K562 (cell line): ENCODE measurements around the gene MCOLN2. TPM values are rescaled to one million over a fixed set of nuclear protein-coding genes. Genes with fewer than 3 reads are reported as not detected.

Experiments used
- ARID3A ChIP-seq: IDR thresholded peaks from 2 replicates; pipeline ENCODE4 v1.6.1; 2012; ENCODE audit warnings: low read depth, low read length, improper control_type of control experiment, borderline replicate concordance
- CC2D1A ChIP-seq: fragments of 450-650 bp; IDR thresholded peaks from 2 replicates; pipeline ENCODE4 v1.6.1; 2017; ENCODE audit warnings: mild to moderate bottlenecking
- CEBPB ChIP-seq: fragments of 450-650 bp; IDR thresholded peaks from 2 replicates; pipeline ENCODE4 v1.6.1; 2016; ENCODE audit warnings: missing genetic modification characterization, missing compliant biosample characterization
- DPF2 ChIP-seq: fragments of 450-650 bp; IDR thresholded peaks from 2 replicates; pipeline ENCODE4 v1.6.1; 2016
- ELF2 ChIP-seq: fragments of 250-450 bp; sonication (Bioruptor Pico); IDR thresholded peaks from 2 replicates; pipeline ENCODE4 v1.5.0; 2021; ENCODE audit warnings: mild to moderate bottlenecking
- HDAC8 ChIP-seq: fragments of 450-650 bp; IDR thresholded peaks from 2 replicates; pipeline ENCODE4 v1.6.1; 2016; ENCODE audit warnings: mild to moderate bottlenecking, missing genetic modification characterization, moderate library complexity, missing compliant biosample characterization
- MYBL2 ChIP-seq, 2 experiments: fragments of 450-650 bp in 1 of 2; sonication (generic) in 1 of 2; formaldehyde crosslinking in 1 of 2; IDR thresholded peaks; 2 replicates each; pipeline versions ENCODE4 v1.6.1 to v1.8.1; 2017 to 2022; ENCODE audit warnings: borderline replicate concordance in 1 of 2, inconsistent platforms in 1 of 2, low read depth in 1 of 2, mild to moderate bottlenecking in 1 of 2, missing genetic modification reagents in 1 of 2, moderate library complexity in 1 of 2
- SMAD3 ChIP-seq: fragments of 450-650 bp; formaldehyde crosslinking; conservative IDR thresholded peaks from 2 replicates; pipeline ENCODE4 v1.4.0; 2020; ENCODE audit warnings: mild to moderate bottlenecking
- SPI1 ChIP-seq: IDR thresholded peaks from 2 replicates; pipeline ENCODE4 v1.6.1; 2011; ENCODE audit warnings: low read depth, low read length, control low read depth, borderline replicate concordance
- ZNF175 ChIP-seq: fragments of 200-800 bp; sonication (Bioruptor generic); IDR thresholded peaks from 2 replicates; pipeline ENCODE4 v1.6.1; 2016; ENCODE audit warnings: low read depth, mild to moderate bottlenecking, missing genetic modification characterization, missing compliant biosample characterization
- ZNF239 ChIP-seq: fragments of 250-450 bp; sonication (Bioruptor Pico); IDR thresholded peaks from 2 replicates; pipeline ENCODE4 v1.4.0; 2020; ENCODE audit warnings: mild to moderate bottlenecking
- ZNF592 ChIP-seq: fragments of 450-650 bp; IDR thresholded peaks from 2 replicates; pipeline ENCODE4 v1.6.1; 2017; ENCODE audit warnings: antibody characterized with exemption, mild to moderate bottlenecking
- polyA plus RNA-seq, 8 experiments: library from polyadenylated mRNA; depleted of rRNA in 4 of 8; stranded (reverse) in 5 of 8; unstranded in 3 of 8; fragments of >200 nt; fragmentation: Nextera tagmentation in 2 of 8; fragmentation: Illumina TruSeq in 1 of 8; extraction: Ambion mirVana in 2 of 8; extraction: Trizol in 1 of 8; gene quantifications; 2 replicates each; pipeline versions ENCODE4 v1.2.1 to v1.2.3, GENCODE V29; 2011 to 2014; ENCODE audit warnings: inconsistent platforms in 1 of 8, missing spikeins in 1 of 8
- total RNA-seq, 7 experiments: library from RNA; depleted of rRNA in 6 of 7; stranded (reverse); fragments of >200 nt in 6 of 7; fragmentation: Illumina TruSeq in 2 of 7; extraction: Trizol in 2 of 7; gene quantifications; 2 replicates each; pipeline versions ENCODE4 v1.2.1 to v1.2.3, GENCODE V29; 2011 to 2021; ENCODE audit warnings: low replicate concordance in 1 of 7
- TF ChIP-seq, protein P1 (sequence below): fragments of 450-650 bp; IDR thresholded peaks from 2 replicates; pipeline ENCODE4 v1.7.1; 2018; ENCODE audit warnings: mild to moderate bottlenecking, low read depth; ENCODE audit not compliant: partially characterized antibody
- TF ChIP-seq, protein P2 (sequence below): fragments of 450-650 bp; IDR thresholded peaks from 2 replicates; pipeline ENCODE4 v1.6.1; 2017; ENCODE audit warnings: mild to moderate bottlenecking, moderate library complexity
- TF ChIP-seq, protein P3 (sequence below): fragments of 450-650 bp; conservative IDR thresholded peaks from 2 replicates; pipeline ENCODE4 v1.6.1; 2016; ENCODE audit warnings: missing genetic modification characterization, low read depth, mild to moderate bottlenecking, missing compliant biosample characterization, moderate library complexity

MCOLN2 gene
- total and polyA plus RNA-seq, 9 of the 15 experiments (the other 6 are each of a cell fraction or from before 2014, with no cell fraction given) = 0.18 TPM; not detected in 8

DNA sequence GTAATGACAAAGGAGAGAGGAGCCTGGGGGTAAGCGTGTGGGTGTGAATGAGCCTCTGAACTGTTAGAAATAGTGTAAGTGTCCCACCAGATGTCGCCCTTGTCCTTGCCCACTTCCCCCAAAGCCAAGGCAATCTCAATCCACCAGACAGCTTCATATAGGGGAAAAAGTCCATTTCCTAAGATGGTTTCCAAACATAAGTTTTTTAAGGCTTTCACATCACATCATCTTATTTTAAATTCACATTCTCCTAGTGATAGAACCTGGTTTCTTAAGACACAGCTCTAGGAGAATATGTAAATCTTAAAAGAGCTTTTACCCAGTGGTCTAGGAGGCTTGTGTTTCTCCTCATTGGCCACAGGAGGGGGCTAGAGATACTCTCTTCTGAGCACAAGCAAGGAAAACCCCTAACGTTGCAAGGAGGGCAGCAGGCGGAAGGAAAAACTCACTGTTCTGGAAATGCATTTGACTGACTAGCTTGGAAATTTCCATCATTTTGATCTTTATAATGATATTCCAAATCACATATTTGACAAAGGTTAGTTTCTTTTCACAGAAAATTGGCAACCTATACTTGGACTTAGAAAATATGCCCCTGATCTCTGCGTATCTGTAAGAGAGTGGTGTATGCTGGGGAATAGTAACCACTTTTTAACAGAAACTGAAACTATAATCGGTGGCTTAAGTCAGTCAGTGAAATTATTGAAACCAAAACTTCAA lies 52.0 kb downstream of the MCOLN2 start (continued):
- 0 out of 2 replicates have a peak, but pooled peaks have one; percentile 40 for TF ChIP-seq ZNF592
- TF ChIP-seq, protein P1, sequence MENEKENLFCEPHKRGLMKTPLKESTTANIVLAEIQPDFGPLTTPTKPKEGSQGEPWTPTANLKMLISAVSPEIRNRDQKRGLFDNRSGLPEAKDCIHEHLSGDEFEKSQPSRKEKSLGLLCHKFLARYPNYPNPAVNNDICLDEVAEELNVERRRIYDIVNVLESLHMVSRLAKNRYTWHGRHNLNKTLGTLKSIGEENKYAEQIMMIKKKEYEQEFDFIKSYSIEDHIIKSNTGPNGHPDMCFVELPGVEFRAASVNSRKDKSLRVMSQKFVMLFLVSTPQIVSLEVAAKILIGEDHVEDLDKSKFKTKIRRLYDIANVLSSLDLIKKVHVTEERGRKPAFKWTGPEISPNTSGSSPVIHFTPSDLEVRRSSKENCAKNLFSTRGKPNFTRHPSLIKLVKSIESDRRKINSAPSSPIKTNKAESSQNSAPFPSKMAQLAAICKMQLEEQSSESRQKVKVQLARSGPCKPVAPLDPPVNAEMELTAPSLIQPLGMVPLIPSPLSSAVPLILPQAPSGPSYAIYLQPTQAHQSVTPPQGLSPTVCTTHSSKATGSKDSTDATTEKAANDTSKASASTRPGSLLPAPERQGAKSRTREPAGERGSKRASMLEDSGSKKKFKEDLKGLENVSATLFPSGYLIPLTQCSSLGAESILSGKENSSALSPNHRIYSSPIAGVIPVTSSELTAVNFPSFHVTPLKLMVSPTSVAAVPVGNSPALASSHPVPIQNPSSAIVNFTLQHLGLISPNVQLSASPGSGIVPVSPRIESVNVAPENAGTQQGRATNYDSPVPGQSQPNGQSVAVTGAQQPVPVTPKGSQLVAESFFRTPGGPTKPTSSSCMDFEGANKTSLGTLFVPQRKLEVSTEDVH = peak; percentile 41
- no peak for TF ChIP-seq ZNF239
- TF ChIP-seq HDAC8 (tag) = no peak
- TF ChIP-seq SPI1 = peak; percentile 12; the same call in 1 of the 2 replicates
- no peak for TF ChIP-seq MYBL2 (IDR thresholded peaks at IDR 0.05; ENCODE audit: low read depth)
- no peak for TF ChIP-seq MYBL2 (CRISPR knock-in tag; IDR thresholded peaks at IDR 0.05; ENCODE audit: borderline replicate concordance)
- TF ChIP-seq CEBPB (tag) = no peak
- no peak for TF ChIP-seq ARID3A
- TF ChIP-seq ELF2 (CRISPR knock-in tag) = no peak
- TF ChIP-seq, protein P2, sequence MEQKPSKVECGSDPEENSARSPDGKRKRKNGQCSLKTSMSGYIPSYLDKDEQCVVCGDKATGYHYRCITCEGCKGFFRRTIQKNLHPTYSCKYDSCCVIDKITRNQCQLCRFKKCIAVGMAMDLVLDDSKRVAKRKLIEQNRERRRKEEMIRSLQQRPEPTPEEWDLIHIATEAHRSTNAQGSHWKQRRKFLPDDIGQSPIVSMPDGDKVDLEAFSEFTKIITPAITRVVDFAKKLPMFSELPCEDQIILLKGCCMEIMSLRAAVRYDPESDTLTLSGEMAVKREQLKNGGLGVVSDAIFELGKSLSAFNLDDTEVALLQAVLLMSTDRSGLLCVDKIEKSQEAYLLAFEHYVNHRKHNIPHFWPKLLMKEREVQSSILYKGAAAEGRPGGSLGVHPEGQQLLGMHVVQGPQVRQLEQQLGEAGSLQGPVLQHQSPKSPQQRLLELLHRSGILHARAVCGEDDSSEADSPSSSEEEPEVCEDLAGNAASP = no peak
- TF ChIP-seq, protein P3, sequence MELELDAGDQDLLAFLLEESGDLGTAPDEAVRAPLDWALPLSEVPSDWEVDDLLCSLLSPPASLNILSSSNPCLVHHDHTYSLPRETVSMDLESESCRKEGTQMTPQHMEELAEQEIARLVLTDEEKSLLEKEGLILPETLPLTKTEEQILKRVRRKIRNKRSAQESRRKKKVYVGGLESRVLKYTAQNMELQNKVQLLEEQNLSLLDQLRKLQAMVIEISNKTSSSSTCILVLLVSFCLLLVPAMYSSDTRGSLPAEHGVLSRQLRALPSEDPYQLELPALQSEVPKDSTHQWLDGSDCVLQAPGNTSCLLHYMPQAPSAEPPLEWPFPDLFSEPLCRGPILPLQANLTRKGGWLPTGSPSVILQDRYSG = no peak
- TF ChIP-seq ZNF175 (CRISPR knock-in tag) = no peak
- TF ChIP-seq DPF2 = no peak
- TF ChIP-seq CC2D1A = peak; percentile 71
- no peak for TF ChIP-seq SMAD3 (CRISPR knock-in tag)
